Right forelimb (tissue), 1 donor: Measurements from ENCODE around the gene KRT14.
"Not testable (repeated sequence)": the region's sequence is repeated elsewhere in the genome, so short reads cannot be mapped to it uniquely, and the experiment has no call there.

Experiments used
- DNase-seq: peaks from one replicate; pipeline ENCODE4 v3.0.0-alpha.2; 2018

Gene KRT14

DNA sequence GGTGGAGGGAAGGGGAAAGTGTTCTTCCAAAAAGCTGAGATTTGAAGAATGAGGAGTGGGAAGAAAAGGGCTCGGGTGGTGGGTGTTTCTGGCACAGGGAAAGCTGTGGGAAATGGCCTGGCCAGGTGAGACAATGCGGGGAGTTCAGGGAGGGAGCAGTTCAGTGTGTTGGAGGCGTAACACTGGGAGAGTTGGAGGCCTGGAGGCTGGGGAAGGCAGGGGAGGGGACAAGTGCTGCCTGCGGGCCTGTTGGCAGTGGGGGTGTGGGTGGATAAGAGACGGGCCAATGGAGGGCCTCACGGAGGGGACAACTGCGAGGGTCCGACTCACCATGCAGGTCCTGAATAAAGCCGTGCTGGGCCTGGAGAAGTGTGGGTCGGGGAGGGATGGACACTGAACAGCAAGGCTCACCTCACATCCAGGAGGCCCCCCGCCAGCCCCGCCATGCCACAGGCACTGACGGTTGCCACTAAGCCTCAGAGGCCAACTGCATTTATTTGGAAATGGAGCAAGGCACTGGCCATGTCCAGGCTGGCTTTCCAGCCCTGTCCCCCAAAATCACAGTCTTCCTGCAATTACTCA is 40.8 kb downstream of the KRT14 start:
- DNase-seq: no peak

DNA sequence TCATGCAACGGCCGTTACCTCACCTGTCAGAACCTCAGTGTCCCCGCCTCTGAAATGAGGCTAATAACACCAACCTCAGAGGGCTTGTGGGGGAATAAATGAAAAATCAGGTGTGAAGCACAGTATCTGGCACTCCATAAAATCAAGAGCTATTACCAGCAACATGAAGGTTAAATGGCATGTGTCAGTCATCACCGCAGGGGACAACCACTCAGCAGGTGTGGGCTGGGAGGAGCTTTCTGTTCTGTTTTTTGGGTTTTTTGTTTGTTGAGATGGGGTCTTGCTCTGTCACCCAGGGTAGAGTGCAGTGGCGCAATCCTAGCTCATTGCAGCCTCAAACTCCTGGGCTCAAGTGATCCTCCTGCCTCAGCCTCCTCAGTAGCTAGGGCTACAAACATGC is 41.8 kb downstream of the KRT14 start:
- DNase-seq: no peak

DNA sequence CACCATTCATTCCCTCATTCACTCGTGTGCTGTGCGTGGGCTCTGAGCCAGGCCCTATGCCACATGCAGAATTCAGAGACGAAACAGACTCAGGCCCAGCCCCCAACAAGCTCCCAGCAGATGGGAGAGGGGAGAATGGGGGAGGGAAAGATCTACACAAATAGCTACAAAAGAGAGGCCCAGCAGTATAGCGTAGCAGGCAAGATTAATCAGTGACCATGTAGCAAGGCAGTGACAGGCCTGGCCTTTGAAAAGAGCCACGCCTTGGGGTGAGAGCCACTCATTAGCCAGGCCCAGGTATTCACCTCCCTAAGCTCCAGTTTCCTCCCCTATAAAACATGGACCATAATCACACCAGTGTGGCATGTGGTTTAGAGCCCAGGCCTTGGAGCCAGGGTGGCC is 42.2 kb downstream of the KRT14 start:
- DNase-seq: no peak

DNA sequence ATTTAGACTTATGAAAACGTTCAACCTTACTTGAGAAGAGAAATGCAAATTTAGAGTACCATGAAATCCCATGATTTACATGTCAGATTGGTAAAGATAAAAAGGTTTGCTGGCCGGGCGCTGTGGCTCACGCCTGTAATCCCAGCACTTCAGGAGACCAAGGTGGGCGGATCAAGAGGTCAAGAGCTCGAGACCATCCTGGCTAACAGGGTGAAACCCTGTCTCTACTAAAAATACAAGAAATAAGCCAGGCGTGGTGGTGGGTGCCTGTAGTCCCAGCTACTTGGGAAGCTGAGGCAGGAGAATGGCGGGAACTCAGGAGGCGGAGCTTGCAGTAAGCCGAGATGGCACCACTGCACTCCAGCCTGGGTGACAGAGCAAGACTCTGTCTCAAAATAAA is 43.9 kb downstream of the KRT14 start:
- not testable (repeated sequence) for DNase-seq

DNA sequence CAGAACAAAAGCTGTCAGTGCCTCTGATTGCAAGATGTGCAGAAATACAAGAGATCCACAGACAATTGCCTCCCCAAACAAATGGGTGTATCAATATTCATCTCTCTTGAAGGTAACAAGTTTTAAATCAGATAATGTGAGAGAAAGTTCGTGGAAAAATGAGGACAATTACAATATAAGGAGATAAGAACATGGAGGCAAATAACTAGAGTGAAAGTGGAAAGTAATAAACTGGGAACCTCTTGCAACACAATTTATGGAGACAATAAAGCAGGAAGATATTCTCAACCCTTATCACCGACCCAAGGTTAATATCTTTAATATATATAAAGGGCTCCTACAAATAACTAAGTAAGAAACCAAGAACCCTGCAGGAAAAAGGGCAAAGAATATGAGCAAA is 44.3 kb downstream of the KRT14 start:
- DNase-seq: no peak

DNA sequence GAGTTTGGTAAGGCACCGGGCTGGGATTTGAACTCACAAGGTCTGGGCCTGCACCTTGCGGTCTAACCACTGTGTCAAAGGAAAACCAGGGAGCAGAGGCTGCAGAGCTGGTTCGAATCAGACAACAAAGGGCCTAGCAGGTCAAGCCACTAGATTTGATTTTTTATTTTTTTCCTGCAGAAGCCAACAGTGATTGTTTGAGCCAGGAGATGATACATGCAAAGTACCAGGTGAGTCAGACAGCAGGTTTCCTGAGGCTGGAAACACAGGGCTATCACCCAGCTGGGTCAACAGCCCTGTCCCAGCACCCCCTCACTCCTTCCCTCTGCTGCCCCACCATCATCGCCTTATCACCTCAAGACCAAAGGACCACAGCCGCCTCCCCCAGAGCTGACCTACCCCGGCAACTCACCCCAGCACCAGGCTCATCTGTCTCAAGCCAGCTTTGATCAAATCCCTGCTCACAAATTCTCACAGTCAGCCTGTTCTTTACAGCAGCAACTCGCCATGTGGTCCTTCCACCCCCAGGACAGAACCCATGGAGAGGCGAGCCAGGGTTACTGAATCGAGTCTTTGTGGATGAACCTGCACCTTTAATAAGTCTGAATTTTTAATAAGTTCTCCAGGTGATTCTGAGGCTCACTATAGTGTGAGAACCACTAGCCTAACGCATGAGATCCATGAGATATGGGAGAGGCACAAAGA is 45.6 kb downstream of the KRT14 start:
- DNase-seq: no peak

DNA sequence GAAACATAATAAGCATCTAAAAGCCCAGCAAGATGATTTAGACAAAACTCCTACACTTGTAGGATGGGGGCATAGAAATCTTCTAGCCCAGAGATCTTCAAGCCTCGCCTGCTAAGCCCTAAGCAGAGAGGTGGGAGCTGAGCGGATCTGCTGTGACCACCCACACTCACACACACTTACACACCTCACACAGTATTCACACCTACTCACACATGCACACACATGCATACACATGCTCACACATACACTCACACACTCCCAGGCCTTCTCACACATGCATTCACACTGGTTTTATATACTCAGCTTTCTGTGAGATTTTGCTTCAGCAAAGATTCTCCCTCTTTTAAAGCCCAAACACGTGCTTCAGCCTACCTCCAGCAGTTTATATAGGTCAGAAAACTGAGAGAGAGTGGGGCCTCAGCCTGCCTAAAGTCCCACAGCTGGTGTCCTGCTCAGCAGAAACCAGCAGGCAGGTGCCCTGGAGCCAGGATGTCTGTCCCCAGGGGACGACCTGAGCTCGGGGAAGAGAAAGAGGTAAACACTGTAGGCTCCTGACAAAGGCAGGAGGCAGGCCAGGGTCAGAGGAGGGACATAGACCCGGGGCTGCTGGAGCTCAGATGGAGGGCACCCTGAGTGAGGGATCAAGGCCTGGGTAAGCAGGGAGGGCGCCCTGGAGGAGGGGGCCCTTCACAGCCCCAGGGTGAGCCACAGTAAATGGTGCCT is 46.6 kb downstream of the KRT14 start:
- no peak for DNase-seq

DNA sequence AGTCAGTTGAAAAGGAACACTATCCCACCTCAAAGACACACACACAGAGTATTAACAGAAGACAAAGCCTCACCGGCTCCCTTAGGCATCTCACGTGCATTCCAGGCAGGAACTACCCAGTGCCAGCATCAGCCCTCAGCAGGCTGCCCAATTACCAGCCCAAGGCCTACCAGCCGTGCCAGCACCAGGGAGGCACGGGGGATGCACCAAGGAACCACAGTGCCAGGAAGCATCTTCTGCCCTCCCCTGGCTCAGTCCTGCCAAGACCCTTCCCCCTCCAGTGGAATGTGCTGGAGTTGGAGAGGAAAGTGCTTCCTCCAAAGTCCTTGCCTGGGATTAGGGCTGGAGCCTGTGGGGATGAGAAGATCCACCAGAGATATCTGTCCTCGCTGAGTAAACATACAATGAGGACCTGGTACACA is 47.6 kb downstream of the KRT14 start:
- DNase-seq: no peak

DNA sequence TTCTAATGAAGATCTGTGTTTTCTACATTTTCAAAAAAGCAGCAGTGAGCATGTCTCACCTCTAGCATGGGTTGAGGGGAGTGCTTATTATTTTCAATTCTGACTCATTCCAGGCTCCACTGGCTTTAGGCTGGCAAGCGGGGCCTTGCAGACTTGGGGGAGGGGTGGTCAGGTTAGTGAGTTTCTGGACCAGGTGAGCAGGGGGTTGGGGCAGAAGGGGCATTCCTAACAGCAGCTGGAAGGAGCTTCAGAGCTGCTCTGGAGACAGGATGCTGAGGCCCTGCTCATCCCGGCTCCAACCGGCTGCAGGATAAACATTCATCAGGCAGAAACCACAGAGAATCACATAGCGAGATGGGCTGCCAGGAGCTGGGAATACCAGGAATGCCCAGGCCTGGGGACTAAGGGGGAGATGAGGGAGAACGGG is 48.1 kb downstream of the KRT14 start:
- DNase-seq: no peak

DNA sequence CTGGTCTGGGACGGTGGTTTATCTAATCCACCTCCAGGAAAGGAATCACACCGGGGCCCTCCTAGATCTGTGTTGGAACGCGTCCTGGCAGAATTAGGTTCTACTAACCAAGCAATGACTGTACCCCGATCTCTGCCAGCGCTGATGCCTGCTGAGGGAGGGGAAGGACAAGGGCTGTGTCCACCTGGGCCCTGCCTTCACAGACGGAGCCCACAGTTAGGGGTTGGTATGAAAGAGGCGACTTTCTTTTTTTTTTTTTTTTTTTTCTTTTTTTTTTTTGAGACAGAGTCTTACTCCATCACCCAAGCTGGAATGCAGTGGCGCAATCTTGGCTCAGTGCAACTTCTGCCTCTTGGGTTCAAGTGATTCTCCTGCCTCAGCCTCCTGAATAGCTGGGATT is 48.7 kb downstream of the KRT14 start:
- DNase-seq: no peak

DNA sequence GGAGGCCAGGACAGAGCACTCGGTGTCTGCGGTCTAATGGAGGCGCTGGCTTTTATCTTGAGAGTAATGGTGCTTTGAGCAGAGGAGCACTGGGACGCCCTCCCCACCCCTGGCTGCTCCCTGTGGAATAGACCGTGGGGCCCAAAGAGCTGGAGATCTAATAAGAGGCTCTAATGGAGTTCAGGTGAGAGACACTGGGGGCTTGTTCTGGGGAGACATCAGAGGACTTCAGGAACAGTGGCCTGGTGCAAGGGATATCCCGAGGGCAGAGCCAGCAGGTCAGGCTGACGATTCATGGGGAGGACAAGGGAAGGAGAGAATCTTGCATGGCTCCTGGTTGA is 49.1 kb downstream of the KRT14 start:
- DNase-seq: no peak

DNA sequence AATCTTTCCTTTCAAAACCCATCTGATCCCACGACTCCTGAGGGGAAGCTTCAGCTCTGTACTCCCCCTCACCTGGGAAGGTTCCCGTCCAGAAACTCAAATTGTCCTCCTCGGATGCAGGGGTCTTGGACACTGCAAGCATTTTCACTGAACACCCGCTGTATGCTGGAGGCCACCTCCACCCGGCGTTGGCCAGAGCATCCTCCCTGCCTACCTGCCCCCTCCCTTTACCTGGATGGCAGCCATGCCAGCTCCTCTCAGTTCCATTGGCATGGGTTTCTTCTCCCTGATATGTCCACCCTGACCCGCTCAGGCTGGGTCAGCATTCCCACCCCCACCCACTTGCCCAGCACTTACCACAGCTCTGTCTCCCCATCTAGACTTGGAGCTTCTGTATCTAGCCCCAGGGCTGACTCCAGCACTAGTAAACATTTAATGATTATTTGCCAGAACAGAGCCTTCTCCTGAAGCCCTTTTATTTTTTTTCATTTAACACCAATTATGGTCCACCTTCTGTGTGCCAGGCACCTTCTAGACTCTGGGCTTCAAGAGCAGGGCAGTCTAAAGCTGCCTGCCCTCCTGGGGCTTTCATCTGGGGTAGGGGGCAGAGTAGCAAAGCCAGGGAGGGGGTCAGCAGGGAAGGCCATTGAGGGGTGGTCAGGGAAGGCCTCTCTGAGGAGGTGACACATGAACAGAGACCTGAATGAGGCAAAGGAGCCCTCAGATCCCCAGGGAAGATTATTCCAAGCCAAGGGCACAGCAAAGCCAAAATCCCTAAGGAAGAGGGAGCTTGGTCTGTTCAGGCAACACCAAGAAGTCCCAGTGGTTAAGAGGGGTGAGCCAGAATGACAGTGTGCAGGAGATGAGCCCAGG is 49.7 kb downstream of the KRT14 start:
- no peak for DNase-seq

DNA sequence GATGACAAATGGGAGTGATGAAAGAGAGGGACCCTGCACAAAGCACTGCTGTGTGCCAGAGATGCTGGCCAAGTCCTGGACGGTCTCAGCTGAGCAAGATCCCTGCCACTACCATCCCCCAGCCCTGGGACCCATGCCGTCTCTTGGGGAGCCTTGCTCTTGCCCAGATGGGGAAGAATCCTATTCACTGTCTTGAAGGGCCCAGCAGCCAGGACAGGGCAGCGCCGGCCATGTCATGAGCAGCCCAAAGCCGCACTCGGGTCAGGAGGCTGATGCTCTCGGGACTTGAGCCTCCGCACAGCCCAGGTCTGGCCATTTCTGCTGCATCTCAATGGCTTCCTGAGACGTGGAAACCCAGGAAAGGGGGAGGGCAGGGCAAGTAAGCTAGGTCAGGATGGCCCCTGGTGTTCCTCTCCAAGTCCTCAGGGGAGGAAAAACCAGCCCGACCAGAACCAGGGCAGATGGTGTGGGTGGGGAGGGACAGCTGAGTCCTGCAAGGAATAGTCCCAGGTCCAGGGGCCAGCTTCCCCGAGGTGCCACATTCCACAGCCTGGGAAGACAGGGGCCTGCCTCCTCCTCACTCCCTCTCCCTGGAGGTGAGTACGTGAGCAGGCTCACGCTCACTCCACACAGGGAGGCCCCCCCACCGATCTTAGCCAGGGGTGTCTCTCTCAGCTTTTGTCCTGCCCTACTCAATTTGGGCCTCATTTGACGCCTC is 50.8 kb downstream of the KRT14 start:
- DNase-seq: no peak

DNA sequence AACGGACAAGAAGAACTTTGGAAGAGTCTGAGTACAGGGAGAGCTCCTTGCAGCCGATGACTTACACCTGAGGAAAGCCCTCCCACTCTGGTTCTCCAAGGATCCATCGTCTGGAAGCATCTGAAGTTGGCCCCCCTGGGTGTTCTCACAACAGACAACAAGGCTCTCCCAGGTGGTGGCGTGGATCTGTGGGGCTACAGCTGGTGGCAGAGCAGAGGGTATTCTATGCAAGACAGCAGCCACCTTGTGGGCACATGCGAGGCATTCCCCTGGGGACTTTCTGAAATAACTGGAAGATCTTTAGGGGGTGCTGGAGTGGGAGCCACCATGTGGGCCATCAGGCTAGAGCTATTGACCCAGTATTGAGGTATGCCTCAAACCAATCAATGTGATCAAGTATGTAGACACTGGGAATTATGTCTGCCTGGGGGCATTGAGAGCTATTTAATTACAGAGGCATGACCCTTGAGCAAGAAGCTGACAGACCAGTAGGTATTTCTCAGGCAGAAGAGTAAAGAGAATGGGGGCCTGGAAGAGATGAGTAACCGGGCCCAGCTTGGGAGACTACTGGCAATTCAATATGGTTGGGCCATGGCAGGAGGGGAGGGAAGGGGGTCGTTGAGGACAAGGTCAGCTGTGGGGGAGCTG is 51.7 kb downstream of the KRT14 start:
- no peak for DNase-seq

DNA sequence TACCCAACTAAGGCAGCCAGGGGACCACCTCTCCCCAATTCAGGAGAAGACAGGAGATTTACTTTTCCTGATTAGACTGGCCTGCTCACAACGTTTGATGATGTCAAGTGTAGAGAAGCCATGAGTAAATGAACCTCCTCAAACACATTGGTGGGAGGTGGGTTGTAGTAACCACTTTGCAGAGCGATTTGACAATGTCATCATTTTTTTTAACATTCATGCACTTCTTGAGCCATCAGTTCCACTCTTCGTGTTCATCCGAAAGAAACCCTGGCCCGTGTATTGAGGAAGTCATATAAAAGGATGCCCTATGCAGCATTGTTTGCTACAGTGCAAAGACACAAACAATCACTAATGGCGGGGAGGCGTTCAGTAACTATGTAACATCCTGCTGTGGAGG is 53.1 kb downstream of the KRT14 start:
- DNase-seq: no peak

DNA sequence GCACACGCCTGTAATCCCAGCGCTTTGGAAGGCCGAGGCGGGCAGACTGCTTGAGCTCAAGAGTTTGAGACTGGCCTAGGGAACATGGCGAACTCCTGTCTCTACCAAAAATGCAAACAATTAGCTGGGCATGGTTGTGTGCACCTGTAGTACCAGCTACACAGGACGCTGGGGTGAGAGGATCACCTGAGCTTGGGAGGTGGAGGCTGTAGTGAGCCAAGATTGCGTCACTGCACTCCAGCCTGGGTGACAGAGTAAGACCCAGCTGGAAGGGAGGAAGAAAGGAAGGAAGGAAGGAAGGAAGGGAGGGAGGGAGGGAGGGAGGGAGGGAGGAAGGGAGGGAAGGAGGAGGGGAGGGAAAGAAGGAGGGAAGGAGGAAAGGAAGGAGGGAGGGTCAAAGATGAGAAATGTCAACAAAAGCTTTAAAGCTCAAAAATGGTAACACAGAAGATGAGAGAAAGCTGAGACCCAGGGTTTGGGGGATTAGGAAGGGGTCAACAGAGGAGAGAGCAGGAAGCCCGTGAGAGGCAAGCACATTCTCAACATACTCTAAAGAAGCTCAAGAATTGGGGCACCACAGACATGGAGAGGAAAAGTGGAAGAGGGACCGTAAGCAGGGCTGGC is 53.6 kb downstream of the KRT14 start:
- no peak for DNase-seq
